Central memory CD8-positive, alpha-beta T cell (primary cell): Measurements from ENCODE around the gene REXO4.
"Not testable (repeated sequence)": the region's sequence is repeated elsewhere in the genome, so short reads cannot be mapped to it uniquely, and the experiment has no call there.

Experiments used
- ATAC-seq: fragments of 150-1000 bp; cut with Tn5 transposase; replicated peaks from 2 replicates; pipeline ENCODE4 v1.10.0; 2022; ENCODE audit warnings: mild to moderate bottlenecking, moderate FRiP score, moderate number of reproducible peaks; ENCODE audit not compliant: poor library complexity, severe bottlenecking; ENCODE audit errors: extremely low read depth
- DNase-seq, 2 donors: peaks; one replicate each; pipeline ENCODE4 v3.0.0; 2021; ENCODE audit warnings: low spot score in 2 of 2
- H3K27ac Mint-ChIP-seq: one replicate; pipeline ENCODE4 v1.8.0; 2022; ENCODE audit warnings: low read depth, mild to moderate bottlenecking, moderate library complexity, mixed read lengths
- H3K27me3 Mint-ChIP-seq: one replicate; pipeline ENCODE4 v1.8.0; 2022; ENCODE audit warnings: mixed read lengths
- H3K36me3 Mint-ChIP-seq: one replicate; pipeline ENCODE4 v1.8.0; 2022; ENCODE audit warnings: mild to moderate bottlenecking, moderate library complexity, mixed read lengths; ENCODE audit not compliant: insufficient read depth
- H3K4me1 Mint-ChIP-seq: one replicate; pipeline ENCODE4 v1.8.0; 2022; ENCODE audit warnings: mixed read lengths
- H3K4me3 Mint-ChIP-seq: one replicate; pipeline ENCODE4 v1.8.0; 2022; ENCODE audit warnings: mild to moderate bottlenecking, moderate library complexity, mixed read lengths
- H3K9me3 Mint-ChIP-seq: one replicate; pipeline ENCODE4 v1.8.0; 2022; ENCODE audit warnings: mixed read lengths

REXO4 gene

GRCh38 chr9:133403766-133404453 lies 13.9 kb downstream of the REXO4 start:
- Mint-ChIP-seq H3K36me3 (peaks cover 25% of the 10 kb centered on the region), H3K27ac (peak overlapping the region; percentile 32), H3K4me3 (no peak overlapping the region), H3K27me3 (no peaks in the 10 kb centered on the region), H3K4me1 (peaks cover 14% of the 10 kb centered on the region), H3K9me3 (no peaks in the 10 kb centered on the region)
- ATAC-seq = peak; percentile 42
- DNase-seq = peak; percentile 42 to 43

DNA sequence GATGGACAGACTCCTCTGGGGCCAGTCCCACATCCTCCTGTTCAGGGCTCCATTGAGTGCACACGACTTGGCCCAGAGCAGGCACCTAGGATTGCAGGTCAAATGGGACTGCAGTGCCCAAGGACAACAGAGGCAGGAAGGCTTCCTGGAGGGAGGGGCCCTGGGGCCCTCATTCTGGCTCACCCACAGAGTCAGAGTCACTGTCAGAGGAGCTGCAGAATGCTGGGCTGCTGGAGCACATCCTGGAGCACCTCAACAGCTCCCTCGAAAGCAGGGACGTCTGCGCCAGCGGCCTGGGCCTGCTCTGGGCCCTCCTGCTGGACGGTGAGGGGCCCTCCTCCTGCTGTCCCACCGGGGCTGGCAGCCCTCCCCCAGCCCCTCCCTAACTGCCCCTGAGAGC lies 15.1 kb downstream of the REXO4 start:
- H3K36me3 Mint-ChIP-seq = peaks cover 20% of the 10 kb centered on the region
- peaks cover 14% of the 10 kb centered on the region for H3K4me1 Mint-ChIP-seq

GRCh38 chr9:133401588-133401987 lies 16.2 kb downstream of the REXO4 start:
- H3K36me3 Mint-ChIP-seq = peaks cover 10% of the 10 kb centered on the region

More for the DNA sequence above, 15.1 kb downstream of the REXO4 start:
- ATAC-seq = no peak
- Mint-ChIP-seq H3K27me3 (no peaks in the 10 kb centered on the region), H3K27ac (no peak overlapping the region), H3K9me3 (no peaks in the 10 kb centered on the region), H3K4me3 (no peak overlapping the region)
- DNase-seq = no peak

DNA sequence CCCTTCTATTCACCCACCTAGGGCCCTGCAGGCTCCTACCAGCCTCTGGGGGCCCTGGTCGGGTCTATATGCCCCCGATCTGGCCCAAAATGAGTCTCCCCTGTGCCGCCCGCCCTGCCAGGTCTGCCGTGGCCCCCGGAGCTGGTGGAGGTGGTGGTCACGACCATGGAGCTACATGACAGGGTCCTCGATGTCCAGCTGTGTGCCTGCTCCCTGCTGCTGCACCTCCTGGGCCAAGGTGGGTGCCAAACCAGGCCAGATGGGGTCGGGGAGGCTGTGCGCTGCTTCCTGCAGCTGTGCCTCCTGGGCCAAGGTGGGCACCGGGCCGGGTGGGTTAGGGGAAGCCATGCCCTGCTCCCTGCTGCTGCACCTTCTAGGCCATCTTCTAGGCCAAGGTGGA lies 17.5 kb downstream of the REXO4 start:
- no peak for DNase-seq
- no peak overlapping the region for H3K27ac Mint-ChIP-seq
- H3K4me3 Mint-ChIP-seq = no peak overlapping the region
- ATAC-seq = no peak
- H3K4me1 Mint-ChIP-seq = peaks cover 6% of the 10 kb centered on the region
- H3K9me3 Mint-ChIP-seq = no peaks in the 10 kb centered on the region
- H3K27me3 Mint-ChIP-seq = peaks cover 4% of the 10 kb centered on the region
- peaks cover 8% of the 10 kb centered on the region for H3K36me3 Mint-ChIP-seq

More at GRCh38 chr9:133401588-133401987, 16.2 kb downstream of the REXO4 start:
- H3K27ac Mint-ChIP-seq = no peak overlapping the region
- no peaks in the 10 kb centered on the region for H3K27me3 Mint-ChIP-seq
- H3K4me3 Mint-ChIP-seq = no peak overlapping the region
- H3K4me1 Mint-ChIP-seq = peaks cover 8% of the 10 kb centered on the region
- no peak for ATAC-seq
- no peaks in the 10 kb centered on the region for H3K9me3 Mint-ChIP-seq
- no peak for DNase-seq

DNA sequence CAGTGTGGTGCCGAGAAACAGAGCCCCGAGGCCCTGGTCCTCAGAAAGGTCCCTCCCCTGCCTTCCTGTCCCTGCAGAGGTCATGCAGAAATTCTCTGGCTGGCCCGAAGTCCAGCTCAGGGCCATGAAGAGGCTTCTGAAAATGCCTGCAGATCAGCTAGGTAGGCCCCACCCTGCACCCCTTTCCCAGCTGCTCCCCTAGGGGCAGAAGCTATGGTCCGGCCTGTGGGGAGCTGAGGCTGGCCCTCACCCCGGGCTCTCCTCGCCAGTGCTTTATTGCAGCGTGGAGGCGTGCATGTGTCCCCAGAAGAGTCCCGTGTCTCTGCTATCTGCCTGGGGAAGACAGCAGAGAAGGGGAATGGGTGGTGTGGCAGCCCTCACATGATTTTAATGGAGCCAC lies 19.9 kb downstream of the REXO4 start:
- H3K27ac Mint-ChIP-seq = no peak overlapping the region
- DNase-seq = no peak
- no peaks in the 10 kb centered on the region for H3K4me1 Mint-ChIP-seq
- peaks cover 14% of the 10 kb centered on the region for H3K27me3 Mint-ChIP-seq
- H3K36me3 Mint-ChIP-seq = peaks cover 5% of the 10 kb centered on the region
- no peak overlapping the region for H3K4me3 Mint-ChIP-seq
- ATAC-seq = no peak
- H3K9me3 Mint-ChIP-seq = no peaks in the 10 kb centered on the region

DNA sequence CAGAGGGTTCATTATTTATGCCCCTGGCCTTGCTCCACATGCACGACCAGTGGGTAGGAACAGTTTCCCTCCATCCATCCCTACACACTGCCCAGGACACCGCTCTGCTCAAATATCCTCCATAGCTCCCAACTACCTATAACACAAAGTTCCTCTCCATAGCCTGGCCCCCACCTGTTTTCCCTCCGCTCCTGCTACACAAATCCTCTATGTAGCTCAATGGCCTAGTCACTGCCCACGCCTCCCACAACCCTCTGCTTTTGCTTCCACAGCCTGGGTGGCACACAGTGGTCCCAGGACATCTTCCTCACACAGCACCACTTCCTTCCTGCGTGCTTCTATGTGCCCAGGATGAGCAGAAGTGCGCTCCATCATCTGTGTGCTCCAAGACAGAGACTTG lies 20.4 kb downstream of the REXO4 start:
- H3K27me3 Mint-ChIP-seq = peaks cover 14% of the 10 kb centered on the region
- no peak for DNase-seq
- H3K36me3 Mint-ChIP-seq = peaks cover 5% of the 10 kb centered on the region
- no peak for ATAC-seq
- no peak overlapping the region for H3K4me3 Mint-ChIP-seq
- no peaks in the 10 kb centered on the region for H3K9me3 Mint-ChIP-seq
- no peaks in the 10 kb centered on the region for H3K4me1 Mint-ChIP-seq
- H3K27ac Mint-ChIP-seq = no peak overlapping the region

- no peak overlapping the region for H3K4me3 Mint-ChIP-seq
- no peak overlapping the region for H3K27ac Mint-ChIP-seq
- peaks cover 5% of the 10 kb centered on the region for H3K36me3 Mint-ChIP-seq
- H3K4me1 Mint-ChIP-seq = no peaks in the 10 kb centered on the region
- no peaks in the 10 kb centered on the region for H3K9me3 Mint-ChIP-seq
- H3K27me3 Mint-ChIP-seq = peaks cover 14% of the 10 kb centered on the region
- DNase-seq (no peak), ATAC-seq (no peak)
Observed at GRCh38 chr9:133396952-133397351, 20.9 kb downstream of the REXO4 start.

- DNase-seq = no peak
Observed at GRCh38 chr9:133394687-133395271, 23.0 kb downstream of the REXO4 start.

DNA sequence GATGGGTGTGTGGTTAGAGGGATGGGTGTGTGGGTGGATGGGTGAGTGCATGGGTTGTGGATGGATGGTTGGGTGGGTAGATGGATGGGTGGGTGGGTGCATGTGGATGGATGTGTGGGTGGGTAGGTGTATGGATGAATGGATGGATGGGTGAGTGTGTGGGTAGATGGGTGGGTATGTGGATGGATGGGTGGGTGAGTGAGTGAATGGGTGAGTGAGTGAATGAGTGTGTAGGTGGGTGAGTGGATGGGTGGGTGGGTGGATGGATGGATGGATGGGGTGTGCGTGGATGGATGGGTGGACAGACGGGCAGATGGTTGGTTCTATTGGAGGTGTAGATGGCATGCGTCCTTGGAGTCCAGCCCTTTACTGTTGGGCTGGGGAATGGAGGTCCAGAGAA lies 24.4 kb downstream of the REXO4 start:
- no peak for ATAC-seq
- Mint-ChIP-seq H3K4me1 (no peaks in the 10 kb centered on the region), H3K36me3 (peaks cover 1% of the 10 kb centered on the region), H3K4me3 (no peak overlapping the region), H3K27me3 (peaks cover 30% of the 10 kb centered on the region), H3K27ac (no peak overlapping the region), H3K9me3 (no peaks in the 10 kb centered on the region)
- no peak for DNase-seq

More at GRCh38 chr9:133394687-133395271, 23.0 kb downstream of the REXO4 start:
- ATAC-seq = no peak
- peaks cover 1% of the 10 kb centered on the region for H3K36me3 Mint-ChIP-seq
- H3K4me3 Mint-ChIP-seq = no peak overlapping the region
- no peaks in the 10 kb centered on the region for H3K9me3 Mint-ChIP-seq
- H3K4me1 Mint-ChIP-seq = no peaks in the 10 kb centered on the region
- H3K27me3 Mint-ChIP-seq = peaks cover 25% of the 10 kb centered on the region
- no peak overlapping the region for H3K27ac Mint-ChIP-seq

DNA sequence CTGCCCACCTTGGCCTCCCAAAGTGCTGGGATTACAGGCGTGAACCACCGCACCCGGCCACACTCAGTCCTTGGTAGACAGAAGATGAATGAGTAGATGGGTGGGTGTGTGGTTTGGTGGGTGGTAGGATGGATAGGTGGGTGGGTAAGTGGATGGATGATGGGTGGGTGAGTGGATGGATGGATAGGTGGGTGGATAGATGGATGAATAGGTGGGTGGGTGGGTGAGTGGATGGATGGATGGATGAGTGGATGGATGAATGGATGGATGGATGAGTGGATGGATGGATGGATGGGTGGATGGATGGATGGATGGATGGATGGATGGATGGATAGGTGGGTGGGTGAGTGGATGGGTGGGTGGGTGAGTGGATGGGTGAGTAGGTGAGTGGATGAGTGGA lies 25.5 kb downstream of the REXO4 start:
- not testable (repeated sequence) for ATAC-seq, H3K9me3 Mint-ChIP-seq, H3K4me3 Mint-ChIP-seq

GRCh38 chr9:133391449-133391848 lies 26.4 kb downstream of the REXO4 start:
- not testable (repeated sequence) for H3K27ac Mint-ChIP-seq, H3K4me1 Mint-ChIP-seq, H3K9me3 Mint-ChIP-seq

More for the DNA sequence above, 25.5 kb downstream of the REXO4 start:
- not testable (repeated sequence) for H3K27ac Mint-ChIP-seq, H3K4me1 Mint-ChIP-seq, H3K36me3 Mint-ChIP-seq, DNase-seq
- H3K27me3 Mint-ChIP-seq = peaks cover 30% of the 10 kb centered on the region

DNA sequence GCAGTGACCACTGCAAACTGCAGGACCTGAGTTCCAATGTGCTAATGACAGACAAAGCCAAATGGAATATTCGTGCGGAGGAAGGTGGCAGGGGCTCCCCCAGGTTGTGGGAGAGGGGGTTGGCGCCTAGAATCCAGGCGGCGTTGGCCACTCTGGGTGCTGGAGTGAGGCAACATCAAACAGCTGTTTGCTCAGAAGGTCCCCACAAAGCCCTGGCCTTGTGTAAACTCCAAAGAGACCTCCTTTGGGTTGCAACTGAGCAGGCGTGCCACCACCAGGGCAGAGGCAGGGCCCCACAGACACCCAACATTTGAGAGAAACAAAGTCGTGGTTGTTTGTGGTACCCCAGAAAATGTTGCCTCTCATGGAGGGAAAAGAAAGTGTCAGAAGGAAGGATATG lies 27.1 kb downstream of the REXO4 start:
- Mint-ChIP-seq H3K9me3 (no peaks in the 10 kb centered on the region), H3K4me3 (no peak overlapping the region), H3K27me3 (peaks cover 30% of the 10 kb centered on the region), H3K4me1 (no peaks in the 10 kb centered on the region), H3K27ac (no peak overlapping the region), H3K36me3 (no peaks in the 10 kb centered on the region)
- no peak for DNase-seq
- ATAC-seq = no peak

More at GRCh38 chr9:133391449-133391848, 26.4 kb downstream of the REXO4 start:
- H3K4me3 Mint-ChIP-seq, ATAC-seq, DNase-seq, H3K36me3 Mint-ChIP-seq: not testable (repeated sequence)
- H3K27me3 Mint-ChIP-seq = peaks cover 30% of the 10 kb centered on the region

DNA sequence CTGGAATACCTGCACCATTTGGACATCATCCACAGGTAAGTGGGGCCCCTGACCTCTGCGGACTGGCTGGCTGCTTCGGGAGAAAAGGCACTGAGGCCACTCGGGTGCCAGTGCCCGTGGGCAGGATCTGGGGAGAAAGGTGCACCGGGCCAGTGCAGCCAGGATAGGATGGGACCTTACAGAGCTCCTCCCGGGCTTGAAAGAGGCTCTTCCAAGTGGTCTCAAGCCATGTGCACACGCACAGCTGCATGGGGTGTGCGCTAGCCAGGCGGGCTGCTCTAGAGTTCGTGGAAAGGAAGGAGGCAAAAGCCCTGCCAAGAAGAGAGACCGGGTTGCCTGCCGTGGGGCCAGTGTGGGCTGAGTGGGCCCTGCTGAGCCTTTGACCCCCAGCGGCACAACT lies 28.2 kb downstream of the REXO4 start:
- Mint-ChIP-seq H3K4me1 (no peaks in the 10 kb centered on the region), H3K36me3 (no peaks in the 10 kb centered on the region), H3K4me3 (no peak overlapping the region), H3K27ac (peak overlapping the region; percentile 48), H3K9me3 (no peaks in the 10 kb centered on the region), H3K27me3 (peaks cover 19% of the 10 kb centered on the region)
- ATAC-seq (no peak), DNase-seq (no peak)
